K562 (cell line): ENCODE results near the gene TAF1B. TPM values are rescaled to one million over a fixed set of nuclear protein-coding genes. Genes with fewer than 3 reads are reported as not detected.

Experiments used
- BRF1 ChIP-seq: IDR thresholded peaks from 3 replicates; pipeline ENCODE4 v1.6.1; 2011; ENCODE audit warnings: borderline replicate concordance, mild to moderate bottlenecking; ENCODE audit not compliant: insufficient read length; ENCODE audit errors: extremely low read depth
- CEBPG ChIP-seq, 3 experiments: fragments of 200-800 bp in 1 of 3; sonication (Bioruptor generic) in 1 of 3; sonication (generic) in 1 of 3; formaldehyde crosslinking in 1 of 3; IDR thresholded peaks in 2 of 3; conservative IDR thresholded peaks in 1 of 3; 2 replicates each; pipeline versions ENCODE4 v1.6.1 to v1.8.0; 2016 to 2022; ENCODE audit warnings: missing compliant biosample characterization in 2 of 3, missing genetic modification characterization in 2 of 3, mild to moderate bottlenecking in 1 of 3, missing genetic modification reagents in 1 of 3
- FIP1L1 ChIP-seq: fragments of 200-400 bp; formaldehyde crosslinking; IDR thresholded peaks from 2 replicates; pipeline ENCODE4 v1.6.1; 2018; ENCODE audit warnings: mild to moderate bottlenecking, low read depth, low read length; ENCODE audit not compliant: poor library complexity, severe bottlenecking
- KDM5B ChIP-seq: fragments of 200-600 bp; sonication (generic); IDR thresholded peaks from 2 replicates; pipeline ENCODE4 v1.6.1; 2012; ENCODE audit warnings: low read depth, mild to moderate bottlenecking, moderate library complexity, low read length, control low read depth, inconsistent platforms; ENCODE audit not compliant: insufficient replicate concordance
- MEIS2 ChIP-seq: fragments of 450-650 bp; IDR thresholded peaks from 2 replicates; pipeline ENCODE4 v1.6.1; 2014; ENCODE audit warnings: mild to moderate bottlenecking; ENCODE audit not compliant: partially characterized antibody
- MTA1 ChIP-seq: fragments of 450-650 bp; IDR thresholded peaks from 2 replicates; pipeline ENCODE4 v1.6.1; 2017; ENCODE audit warnings: borderline replicate concordance
- NFIC ChIP-seq: fragments of 450-650 bp; IDR thresholded peaks from 2 replicates; pipeline ENCODE4 v1.6.1; 2017; ENCODE audit warnings: mild to moderate bottlenecking, inconsistent platforms
- NR3C1 ChIP-seq: sonication (generic); formaldehyde crosslinking; IDR thresholded peaks from 2 replicates; pipeline ENCODE4 v1.8.1; 2022; ENCODE audit warnings: missing genetic modification reagents
- POLR2AphosphoS5 ChIP-seq: IDR thresholded peaks from 2 replicates; pipeline ENCODE4 v1.6.1; 2011; ENCODE audit warnings: mild to moderate bottlenecking, low read depth, low read length, moderate library complexity; ENCODE audit not compliant: control insufficient read depth, insufficient read depth
- RBM39 ChIP-seq: fragments of 200-400 bp; formaldehyde crosslinking; optimal IDR thresholded peaks from 2 replicates; pipeline ENCODE3; 2018; ENCODE audit warnings: low read depth, low read length
- RCOR1 ChIP-seq, 2 experiments: IDR thresholded peaks; 2 replicates each; pipeline ENCODE4 v1.6.1; 2012; ENCODE audit warnings: low read depth in 2 of 2, low read length in 2 of 2, borderline replicate concordance in 1 of 2, improper control_type of control experiment in 1 of 2
- WHSC1 ChIP-seq: IDR thresholded peaks from one replicate; pipeline ENCODE4 v1.6.1; 2012; ENCODE audit warnings: low read length, control low read depth, inconsistent platforms
- ZNF589 ChIP-seq: fragments of 200-800 bp; sonication (Bioruptor generic); IDR thresholded peaks from 2 replicates; pipeline ENCODE4 v1.6.1; 2016; ENCODE audit warnings: low read depth, missing genetic modification characterization, missing compliant biosample characterization
- ZNF830 ChIP-seq: fragments of 250-450 bp; sonication (Bioruptor Pico); IDR thresholded peaks from 2 replicates; pipeline ENCODE4 v1.5.0; 2021; ENCODE audit warnings: mild to moderate bottlenecking
- polyA plus RNA-seq, 8 experiments: library from polyadenylated mRNA; depleted of rRNA in 4 of 8; stranded (reverse) in 5 of 8; unstranded in 3 of 8; fragments of >200 nt; fragmentation: Nextera tagmentation in 2 of 8; fragmentation: Illumina TruSeq in 1 of 8; extraction: Ambion mirVana in 2 of 8; extraction: Trizol in 1 of 8; gene quantifications; 2 replicates each; pipeline versions ENCODE4 v1.2.1 to v1.2.3, GENCODE V29; 2011 to 2014; ENCODE audit warnings: inconsistent platforms in 1 of 8, missing spikeins in 1 of 8
- total RNA-seq, 7 experiments: library from RNA; depleted of rRNA in 6 of 7; stranded (reverse); fragments of >200 nt in 6 of 7; fragmentation: Illumina TruSeq in 2 of 7; extraction: Trizol in 2 of 7; gene quantifications; 2 replicates each; pipeline versions ENCODE4 v1.2.1 to v1.2.3, GENCODE V29; 2011 to 2021; ENCODE audit warnings: low replicate concordance in 1 of 7
- TF ChIP-seq, protein P1 (sequence below): sonication (generic); formaldehyde crosslinking; IDR thresholded peaks from 2 replicates; pipeline ENCODE4 v1.8.0; 2023; ENCODE audit warnings: missing genetic modification reagents, mild to moderate bottlenecking, borderline replicate concordance
- TF ChIP-seq, protein P2 (sequence below): fragments of 450-650 bp; IDR thresholded peaks from 2 replicates; pipeline ENCODE4 v1.6.1; 2016; ENCODE audit warnings: mild to moderate bottlenecking
- TF ChIP-seq, protein P3 (sequence below): fragments of 250-450 bp; sonication (Bioruptor Pico); IDR thresholded peaks from 2 replicates; pipeline ENCODE4 v1.5.0; 2020; ENCODE audit warnings: mild to moderate bottlenecking, borderline replicate concordance

Gene TAF1B
- total and polyA plus RNA-seq, 9 of the 15 experiments (the other 6 are each of a cell fraction or from before 2014, with no cell fraction given), result 8.8 to 25.1 (median 17.3) TPM

DNA sequence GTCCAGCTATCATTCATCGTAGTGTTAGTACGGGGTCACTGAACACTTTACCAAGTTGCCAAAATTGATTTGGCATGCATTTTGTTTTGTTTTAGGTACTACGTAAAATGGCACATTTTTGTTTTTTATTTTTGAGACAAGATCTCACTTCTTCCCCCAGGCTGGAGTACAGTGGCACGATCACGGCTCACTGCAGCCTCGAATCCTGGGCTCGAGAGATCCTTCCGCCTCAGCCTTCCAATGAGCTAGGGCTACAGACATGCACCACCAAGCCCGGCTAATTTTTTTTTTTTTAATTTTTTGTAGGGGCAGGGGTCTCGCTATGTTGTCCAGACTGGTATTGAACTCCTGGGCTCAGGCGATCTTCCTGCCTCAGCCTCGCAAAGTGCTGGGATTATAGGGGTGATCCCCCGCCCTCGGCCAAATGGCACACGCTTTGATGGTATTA, 786 bp downstream of the TAF1B start (continued):
- TF ChIP-seq, protein P1, sequence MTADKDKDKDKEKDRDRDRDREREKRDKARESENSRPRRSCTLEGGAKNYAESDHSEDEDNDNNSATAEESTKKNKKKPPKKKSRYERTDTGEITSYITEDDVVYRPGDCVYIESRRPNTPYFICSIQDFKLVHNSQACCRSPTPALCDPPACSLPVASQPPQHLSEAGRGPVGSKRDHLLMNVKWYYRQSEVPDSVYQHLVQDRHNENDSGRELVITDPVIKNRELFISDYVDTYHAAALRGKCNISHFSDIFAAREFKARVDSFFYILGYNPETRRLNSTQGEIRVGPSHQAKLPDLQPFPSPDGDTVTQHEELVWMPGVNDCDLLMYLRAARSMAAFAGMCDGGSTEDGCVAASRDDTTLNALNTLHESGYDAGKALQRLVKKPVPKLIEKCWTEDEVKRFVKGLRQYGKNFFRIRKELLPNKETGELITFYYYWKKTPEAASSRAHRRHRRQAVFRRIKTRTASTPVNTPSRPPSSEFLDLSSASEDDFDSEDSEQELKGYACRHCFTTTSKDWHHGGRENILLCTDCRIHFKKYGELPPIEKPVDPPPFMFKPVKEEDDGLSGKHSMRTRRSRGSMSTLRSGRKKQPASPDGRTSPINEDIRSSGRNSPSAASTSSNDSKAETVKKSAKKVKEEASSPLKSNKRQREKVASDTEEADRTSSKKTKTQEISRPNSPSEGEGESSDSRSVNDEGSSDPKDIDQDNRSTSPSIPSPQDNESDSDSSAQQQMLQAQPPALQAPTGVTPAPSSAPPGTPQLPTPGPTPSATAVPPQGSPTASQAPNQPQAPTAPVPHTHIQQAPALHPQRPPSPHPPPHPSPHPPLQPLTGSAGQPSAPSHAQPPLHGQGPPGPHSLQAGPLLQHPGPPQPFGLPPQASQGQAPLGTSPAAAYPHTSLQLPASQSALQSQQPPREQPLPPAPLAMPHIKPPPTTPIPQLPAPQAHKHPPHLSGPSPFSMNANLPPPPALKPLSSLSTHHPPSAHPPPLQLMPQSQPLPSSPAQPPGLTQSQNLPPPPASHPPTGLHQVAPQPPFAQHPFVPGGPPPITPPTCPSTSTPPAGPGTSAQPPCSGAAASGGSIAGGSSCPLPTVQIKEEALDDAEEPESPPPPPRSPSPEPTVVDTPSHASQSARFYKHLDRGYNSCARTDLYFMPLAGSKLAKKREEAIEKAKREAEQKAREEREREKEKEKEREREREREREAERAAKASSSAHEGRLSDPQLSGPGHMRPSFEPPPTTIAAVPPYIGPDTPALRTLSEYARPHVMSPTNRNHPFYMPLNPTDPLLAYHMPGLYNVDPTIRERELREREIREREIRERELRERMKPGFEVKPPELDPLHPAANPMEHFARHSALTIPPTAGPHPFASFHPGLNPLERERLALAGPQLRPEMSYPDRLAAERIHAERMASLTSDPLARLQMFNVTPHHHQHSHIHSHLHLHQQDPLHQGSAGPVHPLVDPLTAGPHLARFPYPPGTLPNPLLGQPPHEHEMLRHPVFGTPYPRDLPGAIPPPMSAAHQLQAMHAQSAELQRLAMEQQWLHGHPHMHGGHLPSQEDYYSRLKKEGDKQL (CRISPR knock-in tag), result no peak
- TF ChIP-seq RBM39, result peak; percentile 41
- no peak for TF ChIP-seq WHSC1
- no peak for TF ChIP-seq BRF1
- TF ChIP-seq, protein P2, sequence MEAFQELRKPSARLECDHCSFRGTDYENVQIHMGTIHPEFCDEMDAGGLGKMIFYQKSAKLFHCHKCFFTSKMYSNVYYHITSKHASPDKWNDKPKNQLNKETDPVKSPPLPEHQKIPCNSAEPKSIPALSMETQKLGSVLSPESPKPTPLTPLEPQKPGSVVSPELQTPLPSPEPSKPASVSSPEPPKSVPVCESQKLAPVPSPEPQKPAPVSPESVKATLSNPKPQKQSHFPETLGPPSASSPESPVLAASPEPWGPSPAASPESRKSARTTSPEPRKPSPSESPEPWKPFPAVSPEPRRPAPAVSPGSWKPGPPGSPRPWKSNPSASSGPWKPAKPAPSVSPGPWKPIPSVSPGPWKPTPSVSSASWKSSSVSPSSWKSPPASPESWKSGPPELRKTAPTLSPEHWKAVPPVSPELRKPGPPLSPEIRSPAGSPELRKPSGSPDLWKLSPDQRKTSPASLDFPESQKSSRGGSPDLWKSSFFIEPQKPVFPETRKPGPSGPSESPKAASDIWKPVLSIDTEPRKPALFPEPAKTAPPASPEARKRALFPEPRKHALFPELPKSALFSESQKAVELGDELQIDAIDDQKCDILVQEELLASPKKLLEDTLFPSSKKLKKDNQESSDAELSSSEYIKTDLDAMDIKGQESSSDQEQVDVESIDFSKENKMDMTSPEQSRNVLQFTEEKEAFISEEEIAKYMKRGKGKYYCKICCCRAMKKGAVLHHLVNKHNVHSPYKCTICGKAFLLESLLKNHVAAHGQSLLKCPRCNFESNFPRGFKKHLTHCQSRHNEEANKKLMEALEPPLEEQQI, result no peak
- TF ChIP-seq, protein P3, sequence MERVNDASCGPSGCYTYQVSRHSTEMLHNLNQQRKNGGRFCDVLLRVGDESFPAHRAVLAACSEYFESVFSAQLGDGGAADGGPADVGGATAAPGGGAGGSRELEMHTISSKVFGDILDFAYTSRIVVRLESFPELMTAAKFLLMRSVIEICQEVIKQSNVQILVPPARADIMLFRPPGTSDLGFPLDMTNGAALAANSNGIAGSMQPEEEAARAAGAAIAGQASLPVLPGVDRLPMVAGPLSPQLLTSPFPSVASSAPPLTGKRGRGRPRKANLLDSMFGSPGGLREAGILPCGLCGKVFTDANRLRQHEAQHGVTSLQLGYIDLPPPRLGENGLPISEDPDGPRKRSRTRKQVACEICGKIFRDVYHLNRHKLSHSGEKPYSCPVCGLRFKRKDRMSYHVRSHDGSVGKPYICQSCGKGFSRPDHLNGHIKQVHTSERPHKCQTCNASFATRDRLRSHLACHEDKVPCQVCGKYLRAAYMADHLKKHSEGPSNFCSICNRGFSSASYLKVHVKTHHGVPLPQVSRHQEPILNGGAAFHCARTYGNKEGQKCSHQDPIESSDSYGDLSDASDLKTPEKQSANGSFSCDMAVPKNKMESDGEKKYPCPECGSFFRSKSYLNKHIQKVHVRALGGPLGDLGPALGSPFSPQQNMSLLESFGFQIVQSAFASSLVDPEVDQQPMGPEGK (CRISPR knock-in tag), result no peak
- no peak; the same call in 1 of the 2 replicates for TF ChIP-seq MTA1
- no peak for TF ChIP-seq FIP1L1
- no peak for TF ChIP-seq POLR2AphosphoS5
- no peak for TF ChIP-seq ZNF589 (CRISPR knock-in tag)
- TF ChIP-seq NR3C1, result no peak
- TF ChIP-seq MEIS2, result no peak
- 0 out of 4 replicates have a peak, but pooled peaks of 1 of the 2 experiments have one; percentile 33 for TF ChIP-seq RCOR1 (IDR thresholded peaks at IDR 0.05; ENCODE audit: borderline replicate concordance in 1 of 2, low read depth in 2 of 2, low read length in 2 of 2)
- TF ChIP-seq CEBPG (CRISPR knock-in tag; IDR thresholded peaks at IDR 0.05), result no peak
- no peak for TF ChIP-seq CEBPG (tag; conservative IDR thresholded peaks at IDR 0.05 in 1 of 2, IDR thresholded peaks at IDR 0.05 in 1 of 2)
- no peak for TF ChIP-seq KDM5B
- no peak for TF ChIP-seq NFIC
- TF ChIP-seq ZNF830, result no peak
